ENCODE results near the gene AKR7A2.

DNA sequence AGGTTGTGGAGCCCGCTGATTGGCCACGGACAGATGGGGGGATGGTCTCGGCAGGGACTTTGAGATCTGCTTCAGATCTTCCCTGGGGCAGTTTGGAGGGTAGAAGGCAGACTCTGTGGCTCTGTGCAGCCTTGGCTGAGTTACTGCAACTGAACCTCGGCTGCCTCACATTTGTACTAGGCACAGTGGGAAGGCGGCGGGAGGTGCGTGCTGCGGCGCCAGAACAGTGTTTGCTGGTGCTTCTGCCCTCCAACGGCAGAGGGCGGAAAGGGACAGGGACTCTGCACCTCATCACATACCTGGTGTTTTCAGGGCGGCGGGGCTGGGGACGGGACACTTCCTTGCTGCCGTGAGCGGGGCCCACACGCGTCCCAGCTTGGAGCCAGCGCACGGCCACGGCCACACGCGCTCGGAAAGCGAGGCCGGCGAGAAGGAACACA is 26.4 kb upstream of the AKR7A2 start:
- TF ChIP-seq, protein P1, sequence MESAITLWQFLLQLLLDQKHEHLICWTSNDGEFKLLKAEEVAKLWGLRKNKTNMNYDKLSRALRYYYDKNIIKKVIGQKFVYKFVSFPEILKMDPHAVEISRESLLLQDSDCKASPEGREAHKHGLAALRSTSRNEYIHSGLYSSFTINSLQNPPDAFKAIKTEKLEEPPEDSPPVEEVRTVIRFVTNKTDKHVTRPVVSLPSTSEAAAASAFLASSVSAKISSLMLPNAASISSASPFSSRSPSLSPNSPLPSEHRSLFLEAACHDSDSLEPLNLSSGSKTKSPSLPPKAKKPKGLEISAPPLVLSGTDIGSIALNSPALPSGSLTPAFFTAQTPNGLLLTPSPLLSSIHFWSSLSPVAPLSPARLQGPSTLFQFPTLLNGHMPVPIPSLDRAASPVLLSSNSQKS (CRISPR knock-in tag; IDR thresholded peaks at IDR 0.05) = no peak
- TF ChIP-seq POLR2AphosphoS5 (IDR thresholded peaks at IDR 0.05; ENCODE audit: control insufficient read depth, insufficient read depth, low read depth, low read length) (no peak), EZH2 (IDR thresholded peaks at IDR 0.05; ENCODE audit: borderline replicate concordance, low read depth, low read length) (no peak), TAF7 (tag; IDR thresholded peaks at IDR 0.05) (no peak), KLF16 (IDR thresholded peaks at IDR 0.05) (no peak), ZNF644 (tag; IDR thresholded peaks at IDR 0.05; ENCODE audit: low read depth) (no peak)
- TF ChIP-seq, protein P2, sequence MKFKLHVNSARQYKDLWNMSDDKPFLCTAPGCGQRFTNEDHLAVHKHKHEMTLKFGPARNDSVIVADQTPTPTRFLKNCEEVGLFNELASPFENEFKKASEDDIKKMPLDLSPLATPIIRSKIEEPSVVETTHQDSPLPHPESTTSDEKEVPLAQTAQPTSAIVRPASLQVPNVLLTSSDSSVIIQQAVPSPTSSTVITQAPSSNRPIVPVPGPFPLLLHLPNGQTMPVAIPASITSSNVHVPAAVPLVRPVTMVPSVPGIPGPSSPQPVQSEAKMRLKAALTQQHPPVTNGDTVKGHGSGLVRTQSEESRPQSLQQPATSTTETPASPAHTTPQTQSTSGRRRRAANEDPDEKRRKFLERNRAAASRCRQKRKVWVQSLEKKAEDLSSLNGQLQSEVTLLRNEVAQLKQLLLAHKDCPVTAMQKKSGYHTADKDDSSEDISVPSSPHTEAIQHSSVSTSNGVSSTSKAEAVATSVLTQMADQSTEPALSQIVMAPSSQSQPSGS (CRISPR knock-in tag; IDR thresholded peaks at IDR 0.05) = no peak

Measured in K562 (cell line).